NCI-H187 (cell line): Measurements from ENCODE around the gene TRPC4.
"Not testable (repeated sequence)": the region's sequence is repeated elsewhere in the genome, so short reads cannot be mapped to it uniquely, and the experiment has no call there.

Experiments used
- DNase-seq, 2 experiments: peaks; one replicate each; lab custom pipeline; 2025; lab: John Stamatoyannopoulos, UW

TRPC4 gene

GRCh38 chr13:37601648-37602440 lies 267.7 kb downstream of the TRPC4 start:
- DNase-seq: no peak

GRCh38 chr13:37599519-37599918 lies 270.1 kb downstream of the TRPC4 start:
- no peak for DNase-seq

- no peak for DNase-seq
Observed at GRCh38 chr13:37598597-37598996, 271.0 kb downstream of the TRPC4 start, which contains the start of gene POSTN. POSTN (minus strand) TSS chr13:37598768; CDS start chr13:37598726, 42 bp downstream.

- no peak for DNase-seq
Observed at GRCh38 chr13:37597477-37598025, 272.0 kb downstream of the TRPC4 start.

GRCh38 chr13:37596805-37597204 lies 272.8 kb downstream of the TRPC4 start:
- no peak for DNase-seq

- DNase-seq: no peak
Observed at GRCh38 chr13:37595162-37595561, 274.4 kb downstream of the TRPC4 start.

- no peak for DNase-seq
Observed at GRCh38 chr13:37594550-37594949, 275.0 kb downstream of the TRPC4 start.

GRCh38 chr13:37589381-37589780 lies 280.2 kb downstream of the TRPC4 start:
- DNase-seq: not testable (repeated sequence)

GRCh38 chr13:37587236-37587635 lies 282.3 kb downstream of the TRPC4 start:
- no peak for DNase-seq
